H1 (cell line): ENCODE data around the gene ATP1A3. TPM values are rescaled to one million over a fixed set of nuclear protein-coding genes. Genes with fewer than 3 reads are reported as not detected.

Experiments used
- BCL11A ChIP-seq, 2 experiments: IDR thresholded peaks; one replicate each; pipeline ENCODE4 v1.6.1; 2011; ENCODE audit warnings: low read depth in 2 of 2, low read length in 2 of 2, mild to moderate bottlenecking in 2 of 2
- CBX5 ChIP-seq: fragments of 300-800, 300-1000 bp; sonication (generic); IDR thresholded peaks from 2 replicates; pipeline ENCODE4 v1.7.1; 2016; ENCODE audit warnings: antibody characterized with exemption, low read length, low read depth
- CTBP2 ChIP-seq: IDR thresholded peaks from 2 replicates; pipeline ENCODE4 v1.7.0; 2011; ENCODE audit warnings: borderline replicate concordance, mild to moderate bottlenecking, moderate library complexity, mixed read lengths, low read length; ENCODE audit not compliant: insufficient read depth, insufficient read length
- FOSL1 ChIP-seq: IDR thresholded peaks from 2 replicates; pipeline ENCODE4 v1.6.1; 2011; ENCODE audit warnings: mild to moderate bottlenecking, low read depth, low read length, moderate library complexity; ENCODE audit not compliant: insufficient read depth
- GABPA ChIP-seq: IDR thresholded peaks from 2 replicates; pipeline ENCODE4 v1.6.1; 2011; ENCODE audit warnings: mild to moderate bottlenecking, low read length, moderate library complexity, borderline replicate concordance; ENCODE audit not compliant: insufficient read depth
- JUN ChIP-seq: IDR thresholded peaks from 2 replicates; pipeline ENCODE4 v1.6.1; 2011; ENCODE audit warnings: low read depth, mild to moderate bottlenecking, improper control_type of control experiment, low read length
- MAX ChIP-seq: IDR thresholded peaks from 2 replicates; pipeline ENCODE4 v1.6.1; 2012; ENCODE audit warnings: inconsistent platforms
- POLR2A ChIP-seq, 2 experiments: IDR thresholded peaks; 1 replicate in 1 of 2; 2 replicates in 1 of 2; pipeline ENCODE4 v1.6.1; 2011; ENCODE audit warnings: low read depth in 2 of 2, low read length in 2 of 2, mild to moderate bottlenecking in 2 of 2; ENCODE audit errors: control extremely low read depth in 1 of 2
- RFX5 ChIP-seq: IDR thresholded peaks from 2 replicates; pipeline ENCODE4 v1.6.1; 2011; ENCODE audit warnings: low read depth, low read length, improper control_type of control experiment, borderline replicate concordance
- RNF2 ChIP-seq: fragments of 200-900, 300-1000 bp; sonication (generic); IDR thresholded peaks from 2 replicates; pipeline ENCODE4 v1.7.1; 2016; ENCODE audit warnings: borderline replicate concordance, low read depth, mild to moderate bottlenecking, antibody characterized with exemption, low read length; ENCODE audit not compliant: poor library complexity, severe bottlenecking; ENCODE audit errors: missing control alignments
- SAP30 ChIP-seq: fragments of 300-600 bp; sonication (generic); IDR thresholded peaks from 2 replicates; pipeline ENCODE4 v1.7.1; 2012; ENCODE audit warnings: low read length, moderate library complexity, mild to moderate bottlenecking, inconsistent platforms; ENCODE audit not compliant: insufficient read depth, insufficient replicate concordance
- SP2 ChIP-seq: IDR thresholded peaks from 2 replicates; pipeline ENCODE4 v1.6.1; 2012; ENCODE audit warnings: mild to moderate bottlenecking, low read length, inconsistent platforms
- SRF ChIP-seq: IDR thresholded peaks from 2 replicates; pipeline ENCODE4 v1.6.1; 2011; ENCODE audit warnings: mild to moderate bottlenecking, low read depth, low read length, moderate library complexity
- TBP ChIP-seq: IDR thresholded peaks from 2 replicates; pipeline ENCODE4 v1.6.1; 2011; ENCODE audit warnings: low read depth, low read length, improper control_type of control experiment
- TCF12 ChIP-seq: IDR thresholded peaks from 2 replicates; pipeline ENCODE4 v1.6.1; 2011; ENCODE audit warnings: low read depth, mild to moderate bottlenecking, low read length
- YY1 ChIP-seq: IDR thresholded peaks from 2 replicates; pipeline ENCODE4 v1.6.1; 2011; ENCODE audit warnings: low read depth, mild to moderate bottlenecking, low read length
- polyA plus RNA-seq, 7 experiments: library from polyadenylated mRNA; depleted of rRNA in 3 of 7; stranded (reverse) in 5 of 7; unstranded in 2 of 7; fragments of >200 nt in 5 of 7; fragments of 200-250 nt in 2 of 7; gene quantifications; 1 replicate in 5 of 7; 2 replicates in 1 of 7; 4 replicates in 1 of 7; pipeline versions ENCODE4 v1.2.1 to v1.2.3, GENCODE V29; 2011 to 2013; ENCODE audit warnings: missing spikeins in 2 of 7, mixed read lengths in 2 of 7
- total RNA-seq: library from RNA; stranded (reverse); fragmentation: NEBNext Ultra II Directional; extraction: Animal tissue kit (Norgen Biotek cat#: 25700); gene quantifications from 2 replicates; pipeline ENCODE4 v1.2.1, GENCODE V29; 2021

ATP1A3 gene
- total and polyA plus RNA-seq, 2 of the 8 experiments (the other 6 are each of a cell fraction or from before 2014, with no cell fraction given): 11.1 to 41.2 TPM

- peak in 1 of 2 experiments; percentile 75; a peak in 1 of 3 replicates for TF ChIP-seq POLR2A (IDR thresholded peaks at IDR 0.05; ENCODE audit: control extremely low read depth in 1 of 2, low read depth in 2 of 2, low read length in 2 of 2)
- no peak for TF ChIP-seq JUN
- no peak for TF ChIP-seq RNF2
- TF ChIP-seq SP2: no peak
- TF ChIP-seq CTBP2: peak; percentile 59
- TF ChIP-seq CBX5: no peak
- TF ChIP-seq MAX: peak; percentile 33; the same call in 1 of the 2 replicates
- no peak for TF ChIP-seq FOSL1
- no peak for TF ChIP-seq RFX5
- TF ChIP-seq SRF: no peak
- TF ChIP-seq BCL11A (IDR thresholded peaks at IDR 0.05; ENCODE audit: low read depth in 2 of 2, low read length in 2 of 2): no peak
- TF ChIP-seq TBP: 0 out of 2 replicates have a peak, but pooled peaks have one; percentile 57
- no peak for TF ChIP-seq SAP30
- no peak for TF ChIP-seq GABPA
- TF ChIP-seq TCF12: peak; percentile 67; the same call in 1 of the 2 replicates
- peak; percentile 94 for TF ChIP-seq YY1
Observed at GRCh38 chr19:41959056-41960053, 34.7 kb downstream of the ATP1A3 start, which contains the start of gene RABAC1 (continued).
